HepG2 (cell line): ENCODE measurements around the gene KDM8. TPM values are rescaled to one million over a fixed set of nuclear protein-coding genes. Genes with fewer than 3 reads are reported as not detected.

Experiments used
- ATAC-seq: fragments of 200-7000 bp; cut with Tn5 transposase; 3 replicates; pipeline ENCODE4 v1.9.1; 2020; ENCODE audit warnings: mild to moderate bottlenecking, moderate library complexity
- BruUV-seq: library from RNA; stranded (reverse); fragments of 400-500 nt; replicated peaks from 2 replicates; lab custom pipeline; 2021; lab: Mats Ljungman, UMichigan
- CTCF ChIA-PET: fragments of 300-600 bp; formaldehyde crosslinking; extraction: SDS; loops from one replicate; lab custom pipeline; 2021; ENCODE audit warnings: low total read pairs, inconsistent platforms, low intra/inter-chr PET ratio; lab: Yijun Ruan, JAX
- POLR2A ChIA-PET: fragments of 350-600 bp; sonication (Branson Sonifier 250); formaldehyde crosslinking; loops from one replicate; lab custom pipeline; 2020; ENCODE audit warnings: antibody characterized with exemption, inconsistent platforms; lab: Yijun Ruan, JAX
- DNase-seq: peaks from one replicate; pipeline ENCODE4 v3.0.0-alpha.2; 2015; ENCODE audit warnings: low spot score
- FAIRE-seq: peaks from 3 replicates; lab custom pipeline; 2011; peaks lifted over from hg19 to GRCh38; lab: Jason Lieb, UNC
- H2AFZ ChIP-seq: one replicate; pipeline ENCODE4 v1.6.1; 2011; ENCODE audit warnings: low read length, inconsistent platforms
- H3K27ac ChIP-seq: fragments of 300-600 bp; 3 replicates; pipeline ENCODE4 v1.8.0; 2011; ENCODE audit warnings: mixed run types, mild to moderate bottlenecking, mixed read lengths, low read length, inconsistent platforms; ENCODE audit not compliant: insufficient read depth; ENCODE audit errors: extremely low read length
- H3K27me3 ChIP-seq, 2 experiments: fragments of 200-600 bp in 1 of 2; 2 replicates in 1 of 2; 3 replicates in 1 of 2; pipeline versions ENCODE4 v1.6.0 to v1.8.0; 2011; ENCODE audit warnings: low read length in 2 of 2, mild to moderate bottlenecking in 2 of 2, moderate library complexity in 2 of 2, inconsistent platforms in 1 of 2; ENCODE audit not compliant: insufficient read depth in 2 of 2, control insufficient read depth in 1 of 2
- H3K36me3 ChIP-seq, 2 experiments: fragments of 200-600 bp in 1 of 2; replicated peaks in 1 of 2; 2 replicates in 1 of 2; 3 replicates in 1 of 2; pipeline versions ENCODE4 v1.5.1 to v1.8.0; 2011; ENCODE audit warnings: low read length in 2 of 2, inconsistent platforms in 1 of 2; ENCODE audit not compliant: insufficient read depth in 2 of 2, control insufficient read depth in 1 of 2
- H3K4me1 ChIP-seq: 2 replicates; pipeline ENCODE4 v1.5.1; 2012; ENCODE audit warnings: low read length, inconsistent platforms; ENCODE audit not compliant: insufficient read depth
- H3K4me2 ChIP-seq: 2 replicates; pipeline ENCODE4 v1.6.0; 2011; ENCODE audit warnings: low read depth, low read length, inconsistent platforms
- H3K4me3 ChIP-seq, 3 experiments: fragments of 200-600 bp in 1 of 3; sonication (generic), shearing (Covaris generic) in 1 of 3; replicated peaks in 1 of 3; 2 replicates each; pipeline ENCODE4 v1.5.1; 2011 to 2016; ENCODE audit warnings: low read length in 3 of 3, inconsistent platforms in 2 of 3, low read depth in 2 of 3, mild to moderate bottlenecking in 2 of 3, control low read depth in 1 of 3, mixed read lengths in 1 of 3; ENCODE audit not compliant: insufficient read depth in 1 of 3
- H3K79me2 ChIP-seq: one replicate; pipeline ENCODE4 v1.6.1; 2011; ENCODE audit warnings: low read length, inconsistent platforms; ENCODE audit not compliant: insufficient read depth
- H3K9ac ChIP-seq: 2 replicates; pipeline ENCODE4 v1.6.0; 2011; ENCODE audit warnings: mild to moderate bottlenecking, low read depth, low read length, inconsistent platforms; ENCODE audit not compliant: insufficient read depth
- H3K9me3 ChIP-seq: 2 replicates; pipeline ENCODE4 v1.5.1; 2012; ENCODE audit warnings: mild to moderate bottlenecking, low read length
- H4K20me1 ChIP-seq: 2 replicates; pipeline ENCODE4 v1.6.0; 2011; ENCODE audit warnings: inconsistent platforms, mild to moderate bottlenecking, low read length, moderate library complexity; ENCODE audit not compliant: insufficient read depth
- KLF12 ChIP-seq: sonication (generic); formaldehyde crosslinking; IDR thresholded peaks from 2 replicates; pipeline ENCODE4 v1.4.0; 2020; ENCODE audit warnings: missing genetic modification reagents, borderline replicate concordance
- MAF1 ChIP-seq: sonication (generic); formaldehyde crosslinking; IDR thresholded peaks from 2 replicates; pipeline ENCODE4 v1.5.0; 2020; ENCODE audit warnings: missing genetic modification reagents, borderline replicate concordance
- PRDM10 ChIP-seq: sonication (generic); formaldehyde crosslinking; IDR thresholded peaks from 2 replicates; pipeline ENCODE4 v1.4.0; 2020; ENCODE audit warnings: low read depth, missing genetic modification reagents
- TGIF2 ChIP-seq: IDR thresholded peaks from 2 replicates; pipeline ENCODE4 v1.6.1; 2016; ENCODE audit warnings: control low read depth, missing compliant biosample characterization
- ZBTB34 ChIP-seq: sonication (generic); formaldehyde crosslinking; IDR thresholded peaks from 2 replicates; pipeline ENCODE4 v1.8.0; 2022; ENCODE audit warnings: mild to moderate bottlenecking, missing genetic modification reagents
- ZNF3 ChIP-seq: IDR thresholded peaks from 2 replicates; pipeline ENCODE4 v1.7.0; 2017; ENCODE audit warnings: inconsistent platforms
- ZNF382 ChIP-seq: sonication (generic); formaldehyde crosslinking; IDR thresholded peaks from 2 replicates; pipeline ENCODE4 v1.5.0; 2020; ENCODE audit warnings: missing genetic modification reagents, mild to moderate bottlenecking, borderline replicate concordance
- ZNF672 ChIP-seq: sonication (generic); formaldehyde crosslinking; IDR thresholded peaks from 2 replicates; pipeline ENCODE4 v1.8.1; 2022; ENCODE audit warnings: missing genetic modification reagents
- WGBS: methylation state at CpG from one replicate; pipeline ENCODE4 v1.1.6; 2017; ENCODE audit warnings: low lambda C conversion rate; 5-methylcytosine and 5-hydroxymethylcytosine counted together
- in situ Hi-C: cut with HindIII; loops from 2 replicates; pipeline ENCODE4 v1.10.0; 2017; ENCODE audit warnings: low pct_unique_long_range_greater_than_20kb; ENCODE audit not compliant: extremely low pct_ligation_motif_present
- intact Hi-C: fragments of 100-400 bp; cut with micrococcal nuclease; formaldehyde crosslinking; loops from one replicate; pipeline ENCODE4 v1.10.0; 2022; ENCODE audit not compliant: unreplicated experiment
- polyA plus RNA-seq, 8 experiments: library from polyadenylated mRNA; depleted of rRNA in 3 of 8; stranded (reverse) in 7 of 8; unstranded in 1 of 8; fragments of >200 nt; fragmentation: Illumina TruSeq in 4 of 8; extraction: Trizol in 4 of 8; gene quantifications; 2 replicates each; pipeline versions ENCODE4 v1.2.1 to v1.2.3, GENCODE V29; 2011 to 2016; ENCODE audit warnings: low read depth in 4 of 8, missing spikeins in 1 of 8, mixed read lengths in 1 of 8; ENCODE audit not compliant: insufficient read depth in 1 of 8
- total RNA-seq, 5 experiments: library from RNA; depleted of rRNA; stranded (reverse); fragments of >200 nt; fragmentation: Illumina TruSeq; extraction: Trizol; gene quantifications; 2 replicates each; pipeline ENCODE4 v1.2.3, GENCODE V29; 2016; ENCODE audit warnings: low read depth in 1 of 5

Gene KDM8
- total and polyA plus RNA-seq, 2 of the 13 experiments (the other 11 are each of a cell fraction or from before 2014, with no cell fraction given), result 3.3 to 8.6 TPM

GRCh38 chr16:27219161-27219560, 15.8 kb downstream of the KDM8 start:
- no peak for DNase-seq
- H3K4me3 ChIP-seq, result no peak overlapping the region
- no peaks in the 10 kb centered on the region for H3K9me3 ChIP-seq
- TF ChIP-seq ZNF382 (no peak), ZNF3 (CRISPR knock-in tag) (no peak), PRDM10 (CRISPR knock-in tag) (no peak), ZBTB34 (CRISPR knock-in tag) (no peak), KLF12 (CRISPR knock-in tag) (no peak), TGIF2 (CRISPR knock-in tag) (no peak), MAF1 (CRISPR knock-in tag) (no peak), ZNF672 (CRISPR knock-in tag) (no peak)
- TF ChIP-seq, all 625 proteins: peak for 0
- ChIA-PET CTCF (no interaction called here), POLR2A (interaction anchor here (1.6 kb wide), 1 partner anchor 15 kb away, joined by 4 read pairs; the partner anchor contains the start of gene KDM8)
- peaks cover 9% of the 10 kb centered on the region for H3K4me1 ChIP-seq
- H3K79me2 ChIP-seq, result no peaks in the 10 kb centered on the region
- WGBS, result 95% methylated on average over 10 of the region's 10 CpGs
- no peak overlapping the region for H3K9ac ChIP-seq
- no TSS peak for BruUV-seq
- peaks cover 0 to 3% of the 10 kb centered on the region in 2 experiments; a peak in 3 of 5 replicates for H3K36me3 ChIP-seq
- no peak overlapping the region for H3K4me2 ChIP-seq
- no peak overlapping the region for H2AFZ ChIP-seq
- FAIRE-seq (no peak), ATAC-seq (no peak)
- H4K20me1 ChIP-seq, result no peaks in the 10 kb centered on the region
- H3K27me3 ChIP-seq, result no peaks in the 10 kb centered on the region
- H3K27ac ChIP-seq, result no peak overlapping the region
- intact Hi-C loops, result no loop called here
- in situ Hi-C loops, result no loop called here
